Measurements from ENCODE around the gene SPAG16. TPM values are rescaled to one million over a fixed set of nuclear protein-coding genes. Genes with fewer than 3 reads are reported as not detected.

The SPAG16 gene
- total RNA-seq, 1 experiment from 2014 or later = 28.2 TPM

- H3K4me1 ChIP-seq = no peaks in the 10 kb centered on the region
Observed at GRCh38 chr2:214320211-214320610, 1035.9 kb downstream of the SPAG16 start.

GRCh38 chr2:214322662-214323061 is 1038.4 kb downstream of the SPAG16 start:
- H3K4me3 ChIP-seq = no peak overlapping the region
- DNase-seq = no peak
- no peak overlapping the region for H3K27ac ChIP-seq
- no peaks in the 10 kb centered on the region for H3K4me1 ChIP-seq
- H3K27me3 ChIP-seq = no peaks in the 10 kb centered on the region
- no peaks in the 10 kb centered on the region for H3K9me3 ChIP-seq (replicated peaks)
- H3K36me3 ChIP-seq = no peaks in the 10 kb centered on the region

More at GRCh38 chr2:214320211-214320610, 1035.9 kb downstream of the SPAG16 start:
- Histone ChIP-seq H3K27me3 (no peaks in the 10 kb centered on the region), H3K9me3 (replicated peaks) (no peaks in the 10 kb centered on the region), H3K27ac (no peak overlapping the region), H3K36me3 (no peaks in the 10 kb centered on the region), H3K4me3 (no peak overlapping the region)
- DNase-seq = no peak

- H3K4me3 ChIP-seq = no peak overlapping the region
- no peak for DNase-seq
Observed at GRCh38 chr2:214325404-214325803, 1041.1 kb downstream of the SPAG16 start.

GRCh38 chr2:214328941-214329340 is 1044.7 kb downstream of the SPAG16 start:
- Histone ChIP-seq H3K4me3 (no peak overlapping the region), H3K36me3 (no peaks in the 10 kb centered on the region), H3K27ac (no peak overlapping the region), H3K9me3 (replicated peaks) (no peaks in the 10 kb centered on the region), H3K4me1 (no peaks in the 10 kb centered on the region), H3K27me3 (no peaks in the 10 kb centered on the region)
- DNase-seq = no peak

More at GRCh38 chr2:214325404-214325803, 1041.1 kb downstream of the SPAG16 start:
- Histone ChIP-seq H3K27ac (no peak overlapping the region), H3K9me3 (replicated peaks) (no peaks in the 10 kb centered on the region), H3K27me3 (no peaks in the 10 kb centered on the region), H3K36me3 (no peaks in the 10 kb centered on the region), H3K4me1 (no peaks in the 10 kb centered on the region)

- no peak overlapping the region for H3K4me3 ChIP-seq
- H3K27ac ChIP-seq = no peak overlapping the region
- H3K27me3 ChIP-seq = no peaks in the 10 kb centered on the region
- no peaks in the 10 kb centered on the region for H3K9me3 ChIP-seq (replicated peaks)
- DNase-seq = no peak
- H3K36me3 ChIP-seq = no peaks in the 10 kb centered on the region
- H3K4me1 ChIP-seq = no peaks in the 10 kb centered on the region
Observed at GRCh38 chr2:214341646-214342045, 1057.4 kb downstream of the SPAG16 start.

GRCh38 chr2:214358506-214358905 is 1074.2 kb downstream of the SPAG16 start:
- Histone ChIP-seq H3K36me3 (no peaks in the 10 kb centered on the region), H3K4me1 (no peaks in the 10 kb centered on the region), H3K27ac (no peak overlapping the region), H3K4me3 (no peak overlapping the region), H3K27me3 (no peaks in the 10 kb centered on the region), H3K9me3 (replicated peaks) (no peaks in the 10 kb centered on the region)
- DNase-seq = no peak

GRCh38 chr2:214361116-214361515 is 1076.9 kb downstream of the SPAG16 start:
- Histone ChIP-seq H3K27me3 (no peaks in the 10 kb centered on the region), H3K4me1 (no peaks in the 10 kb centered on the region), H3K9me3 (replicated peaks) (no peaks in the 10 kb centered on the region), H3K4me3 (no peak overlapping the region), H3K27ac (no peak overlapping the region), H3K36me3 (no peaks in the 10 kb centered on the region)
- no peak for DNase-seq

- DNase-seq = no peak
- Histone ChIP-seq H3K27me3 (no peaks in the 10 kb centered on the region), H3K9me3 (replicated peaks) (no peaks in the 10 kb centered on the region), H3K36me3 (no peaks in the 10 kb centered on the region), H3K4me1 (no peaks in the 10 kb centered on the region), H3K27ac (no peak overlapping the region), H3K4me3 (no peak overlapping the region)
Observed at GRCh38 chr2:214365549-214365948, 1081.3 kb downstream of the SPAG16 start.

- H3K9me3 ChIP-seq (replicated peaks) = no peaks in the 10 kb centered on the region
- no peaks in the 10 kb centered on the region for H3K36me3 ChIP-seq
- H3K4me3 ChIP-seq = no peak overlapping the region
- no peaks in the 10 kb centered on the region for H3K27me3 ChIP-seq
- H3K27ac ChIP-seq = no peak overlapping the region
- no peak for DNase-seq
- no peaks in the 10 kb centered on the region for H3K4me1 ChIP-seq
Observed at GRCh38 chr2:214367171-214367570, 1082.9 kb downstream of the SPAG16 start.

- no peak overlapping the region for H3K4me3 ChIP-seq
- no peak for DNase-seq
- H3K4me1 ChIP-seq = no peaks in the 10 kb centered on the region
- H3K27ac ChIP-seq = no peak overlapping the region
- no peaks in the 10 kb centered on the region for H3K27me3 ChIP-seq
- no peaks in the 10 kb centered on the region for H3K9me3 ChIP-seq (replicated peaks)
- H3K36me3 ChIP-seq = no peaks in the 10 kb centered on the region
Observed at GRCh38 chr2:214376618-214377285, 1092.5 kb downstream of the SPAG16 start.

- no peak for DNase-seq
- H3K27me3 ChIP-seq = no peaks in the 10 kb centered on the region
- H3K4me3 ChIP-seq = no peak overlapping the region
- no peaks in the 10 kb centered on the region for H3K36me3 ChIP-seq
- H3K4me1 ChIP-seq = no peaks in the 10 kb centered on the region
- no peaks in the 10 kb centered on the region for H3K9me3 ChIP-seq (replicated peaks)
- H3K27ac ChIP-seq = no peak overlapping the region
Observed at GRCh38 chr2:214377286-214377624, 1093.0 kb downstream of the SPAG16 start.

GRCh38 chr2:214378455-214379103 is 1094.3 kb downstream of the SPAG16 start:
- H3K36me3 ChIP-seq = no peaks in the 10 kb centered on the region
- no peak overlapping the region for H3K27ac ChIP-seq
- H3K4me3 ChIP-seq = no peak overlapping the region
- DNase-seq = no peak
- no peaks in the 10 kb centered on the region for H3K9me3 ChIP-seq (replicated peaks)
- H3K27me3 ChIP-seq = no peaks in the 10 kb centered on the region
- H3K4me1 ChIP-seq = no peaks in the 10 kb centered on the region

GRCh38 chr2:214379227-214379626 is 1095.0 kb downstream of the SPAG16 start:
- no peaks in the 10 kb centered on the region for H3K27me3 ChIP-seq
- no peak overlapping the region for H3K4me3 ChIP-seq
- H3K36me3 ChIP-seq = no peaks in the 10 kb centered on the region
- no peak overlapping the region for H3K27ac ChIP-seq
- no peaks in the 10 kb centered on the region for H3K4me1 ChIP-seq
- peak in 1 of 2 experiments; percentile 1 for DNase-seq
- H3K9me3 ChIP-seq (replicated peaks) = no peaks in the 10 kb centered on the region

GRCh38 chr2:214380681-214381080 is 1096.4 kb downstream of the SPAG16 start:
- H3K27ac ChIP-seq = no peak overlapping the region
- H3K36me3 ChIP-seq = no peaks in the 10 kb centered on the region
- H3K9me3 ChIP-seq (replicated peaks) = no peaks in the 10 kb centered on the region
- H3K4me3 ChIP-seq = no peak overlapping the region
- H3K27me3 ChIP-seq = no peaks in the 10 kb centered on the region
- no peak for DNase-seq
- H3K4me1 ChIP-seq = no peaks in the 10 kb centered on the region

GRCh38 chr2:214382229-214382628 is 1098.0 kb downstream of the SPAG16 start:
- Histone ChIP-seq H3K4me3 (no peak overlapping the region), H3K27ac (no peak overlapping the region), H3K9me3 (replicated peaks) (no peaks in the 10 kb centered on the region), H3K4me1 (no peaks in the 10 kb centered on the region), H3K36me3 (no peaks in the 10 kb centered on the region), H3K27me3 (no peaks in the 10 kb centered on the region)
- DNase-seq = no peak

- no peaks in the 10 kb centered on the region for H3K27me3 ChIP-seq
- H3K9me3 ChIP-seq (replicated peaks) = no peaks in the 10 kb centered on the region
- no peaks in the 10 kb centered on the region for H3K36me3 ChIP-seq
- no peak overlapping the region for H3K27ac ChIP-seq
- H3K4me3 ChIP-seq = no peak overlapping the region
- H3K4me1 ChIP-seq = no peaks in the 10 kb centered on the region
- no peak for DNase-seq
Observed at GRCh38 chr2:214386720-214387119, 1102.5 kb downstream of the SPAG16 start.

All from SJCRH30 (cell line).